ENCODE results near the gene USP34. TPM values are rescaled to one million over a fixed set of nuclear protein-coding genes. Genes with fewer than 3 reads are reported as not detected.

Gene USP34
- total RNA-seq, 1 experiment from 2014 or later = 91.4 TPM

DNA sequence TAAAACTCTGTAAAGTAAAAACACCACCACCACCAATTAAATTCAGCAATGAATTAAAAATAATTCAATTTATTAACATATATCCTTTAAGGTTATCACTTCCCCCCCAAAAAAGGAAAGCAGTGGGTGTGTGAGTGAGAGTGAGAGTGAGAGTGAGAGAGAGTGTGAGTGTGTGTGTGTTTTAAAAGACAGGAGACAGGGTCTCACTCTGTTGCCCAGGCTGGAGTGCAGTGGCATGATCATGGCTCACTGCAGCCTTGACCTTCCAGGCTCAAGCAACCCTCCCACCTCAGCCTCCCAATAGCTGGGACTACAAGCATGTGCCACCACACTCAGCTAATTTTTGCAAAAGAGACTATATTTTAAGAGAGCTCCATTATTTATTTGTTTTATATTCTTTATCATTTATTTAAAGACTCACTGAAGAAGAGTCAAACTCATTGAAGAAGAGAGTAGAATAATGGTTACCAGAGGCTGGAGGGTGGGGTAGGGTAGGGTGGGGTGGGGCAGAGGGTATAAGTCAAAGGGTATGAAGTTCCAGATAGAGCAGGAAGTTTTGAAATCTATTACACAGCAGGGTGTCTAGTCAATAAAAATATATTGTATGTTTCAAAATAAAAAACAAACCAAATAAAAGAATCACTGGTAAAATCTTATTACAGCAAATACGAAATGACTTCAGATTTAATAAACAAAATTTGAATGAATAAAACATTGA lies 187.3 kb downstream of the USP34 start:
- Histone ChIP-seq H3K4me1 (ENCODE audit: control insufficient read depth, insufficient read depth, low read length) (peaks cover 2% of the 10 kb centered on the region; the same call in 1 of the 2 replicates), H3K27ac (ENCODE audit: low read length) (no peak overlapping the region), H3K27me3 (ENCODE audit: control insufficient read depth, insufficient read depth, low read length) (no peaks in the 10 kb centered on the region), H3K36me3 (ENCODE audit: control insufficient read depth, insufficient read depth, low read length) (peaks cover 23% of the 10 kb centered on the region), H3K9me3 (ENCODE audit: control insufficient read depth, insufficient read depth, low read depth, low read length) (no peaks in the 10 kb centered on the region), H3K4me3 (ENCODE audit: low read depth in 2 of 2, low read length in 2 of 2) (no peak overlapping the region)
- BruUV-seq (replicated peaks) = no TSS peak
- CTCF ChIA-PET = no interaction called here
- POLR2A ChIA-PET = no interaction called here
- ATAC-seq (no peak), DNase-seq (ENCODE audit: low read depth, low spot score) (no peak)
- in situ Hi-C loops (cut with HindIII; ENCODE audit: low pct_unique_long_range_greater_than_20kb, low sequenced_read_pairs) = no loop called here
- TF ChIP-seq SIN3A (IDR thresholded peaks at IDR 0.05; ENCODE audit: borderline replicate concordance, insufficient read depth, low read depth, low read length) = no peak
- TF ChIP-seq, protein P1, sequence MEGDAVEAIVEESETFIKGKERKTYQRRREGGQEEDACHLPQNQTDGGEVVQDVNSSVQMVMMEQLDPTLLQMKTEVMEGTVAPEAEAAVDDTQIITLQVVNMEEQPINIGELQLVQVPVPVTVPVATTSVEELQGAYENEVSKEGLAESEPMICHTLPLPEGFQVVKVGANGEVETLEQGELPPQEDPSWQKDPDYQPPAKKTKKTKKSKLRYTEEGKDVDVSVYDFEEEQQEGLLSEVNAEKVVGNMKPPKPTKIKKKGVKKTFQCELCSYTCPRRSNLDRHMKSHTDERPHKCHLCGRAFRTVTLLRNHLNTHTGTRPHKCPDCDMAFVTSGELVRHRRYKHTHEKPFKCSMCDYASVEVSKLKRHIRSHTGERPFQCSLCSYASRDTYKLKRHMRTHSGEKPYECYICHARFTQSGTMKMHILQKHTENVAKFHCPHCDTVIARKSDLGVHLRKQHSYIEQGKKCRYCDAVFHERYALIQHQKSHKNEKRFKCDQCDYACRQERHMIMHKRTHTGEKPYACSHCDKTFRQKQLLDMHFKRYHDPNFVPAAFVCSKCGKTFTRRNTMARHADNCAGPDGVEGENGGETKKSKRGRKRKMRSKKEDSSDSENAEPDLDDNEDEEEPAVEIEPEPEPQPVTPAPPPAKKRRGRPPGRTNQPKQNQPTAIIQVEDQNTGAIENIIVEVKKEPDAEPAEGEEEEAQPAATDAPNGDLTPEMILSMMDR (IDR thresholded peaks at IDR 0.05) = no peak
- TF ChIP-seq, protein P2, sequence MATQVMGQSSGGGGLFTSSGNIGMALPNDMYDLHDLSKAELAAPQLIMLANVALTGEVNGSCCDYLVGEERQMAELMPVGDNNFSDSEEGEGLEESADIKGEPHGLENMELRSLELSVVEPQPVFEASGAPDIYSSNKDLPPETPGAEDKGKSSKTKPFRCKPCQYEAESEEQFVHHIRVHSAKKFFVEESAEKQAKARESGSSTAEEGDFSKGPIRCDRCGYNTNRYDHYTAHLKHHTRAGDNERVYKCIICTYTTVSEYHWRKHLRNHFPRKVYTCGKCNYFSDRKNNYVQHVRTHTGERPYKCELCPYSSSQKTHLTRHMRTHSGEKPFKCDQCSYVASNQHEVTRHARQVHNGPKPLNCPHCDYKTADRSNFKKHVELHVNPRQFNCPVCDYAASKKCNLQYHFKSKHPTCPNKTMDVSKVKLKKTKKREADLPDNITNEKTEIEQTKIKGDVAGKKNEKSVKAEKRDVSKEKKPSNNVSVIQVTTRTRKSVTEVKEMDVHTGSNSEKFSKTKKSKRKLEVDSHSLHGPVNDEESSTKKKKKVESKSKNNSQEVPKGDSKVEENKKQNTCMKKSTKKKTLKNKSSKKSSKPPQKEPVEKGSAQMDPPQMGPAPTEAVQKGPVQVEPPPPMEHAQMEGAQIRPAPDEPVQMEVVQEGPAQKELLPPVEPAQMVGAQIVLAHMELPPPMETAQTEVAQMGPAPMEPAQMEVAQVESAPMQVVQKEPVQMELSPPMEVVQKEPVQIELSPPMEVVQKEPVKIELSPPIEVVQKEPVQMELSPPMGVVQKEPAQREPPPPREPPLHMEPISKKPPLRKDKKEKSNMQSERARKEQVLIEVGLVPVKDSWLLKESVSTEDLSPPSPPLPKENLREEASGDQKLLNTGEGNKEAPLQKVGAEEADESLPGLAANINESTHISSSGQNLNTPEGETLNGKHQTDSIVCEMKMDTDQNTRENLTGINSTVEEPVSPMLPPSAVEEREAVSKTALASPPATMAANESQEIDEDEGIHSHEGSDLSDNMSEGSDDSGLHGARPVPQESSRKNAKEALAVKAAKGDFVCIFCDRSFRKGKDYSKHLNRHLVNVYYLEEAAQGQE (IDR thresholded peaks at IDR 0.05; ENCODE audit: insufficient read depth in 1 of 2, low read depth in 2 of 2, low read length in 1 of 2) = no peak
- TF ChIP-seq POLR2AphosphoS5 (IDR thresholded peaks at IDR 0.05; ENCODE audit: low read depth, low read length) = no peak
- TF ChIP-seq TCF7L2 (IDR thresholded peaks at IDR 0.05; ENCODE audit: low read depth, low read length) = no peak
- intact Hi-C loops (cut with micrococcal nuclease; ENCODE audit: unreplicated experiment) = no loop called here

DNA sequence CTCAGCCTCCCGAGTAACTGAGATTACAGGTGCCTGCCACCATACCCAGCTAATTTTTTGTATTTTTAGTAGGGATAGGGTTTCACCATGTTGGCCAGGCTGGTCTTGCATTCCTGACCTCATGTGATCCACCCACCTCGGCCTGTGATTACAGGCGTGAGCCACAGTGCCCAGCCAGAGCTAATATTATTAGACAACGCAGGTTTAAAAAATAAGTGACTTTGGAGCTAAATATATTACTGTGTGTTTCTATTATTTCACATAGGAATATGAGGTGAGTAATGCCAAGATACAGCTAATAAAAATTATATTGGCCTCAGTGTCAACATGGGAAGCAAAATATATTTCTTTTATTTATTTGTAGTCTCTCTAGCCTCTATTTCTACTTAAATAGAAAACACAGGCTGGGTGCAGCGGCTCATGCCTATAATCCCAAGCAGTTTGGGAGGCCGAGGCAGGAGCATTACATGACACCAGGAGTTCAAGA lies 188.7 kb downstream of the USP34 start:
- intact Hi-C loops (cut with micrococcal nuclease; ENCODE audit: unreplicated experiment) = no loop called here
- Histone ChIP-seq H3K4me3 (ENCODE audit: low read depth in 2 of 2, low read length in 2 of 2) (no peak overlapping the region), H3K36me3 (ENCODE audit: control insufficient read depth, insufficient read depth, low read length) (peaks cover 26% of the 10 kb centered on the region), H3K9me3 (ENCODE audit: control insufficient read depth, insufficient read depth, low read depth, low read length) (no peaks in the 10 kb centered on the region), H3K27ac (ENCODE audit: low read length) (no peak overlapping the region), H3K27me3 (ENCODE audit: control insufficient read depth, insufficient read depth, low read length) (no peaks in the 10 kb centered on the region), H3K4me1 (ENCODE audit: control insufficient read depth, insufficient read depth, low read length) (0 out of 2 replicates have a peak, but pooled peaks cover 2% of the 10 kb centered on the region)
- TF ChIP-seq, protein P2 (IDR thresholded peaks at IDR 0.05; ENCODE audit: insufficient read depth in 1 of 2, low read depth in 2 of 2, low read length in 1 of 2) = no peak
- TF ChIP-seq TCF7L2 (IDR thresholded peaks at IDR 0.05; ENCODE audit: low read depth, low read length) = no peak
- no peak for TF ChIP-seq SIN3A (IDR thresholded peaks at IDR 0.05; ENCODE audit: borderline replicate concordance, insufficient read depth, low read depth, low read length)
- TF ChIP-seq, protein P1 (IDR thresholded peaks at IDR 0.05) = no peak
- TF ChIP-seq POLR2AphosphoS5 (IDR thresholded peaks at IDR 0.05; ENCODE audit: low read depth, low read length) = no peak
- in situ Hi-C loops (cut with HindIII; ENCODE audit: low pct_unique_long_range_greater_than_20kb, low sequenced_read_pairs) = no loop called here
- ChIA-PET POLR2A (no interaction called here), CTCF (no interaction called here)
- DNase-seq (ENCODE audit: low read depth, low spot score) (no peak), ATAC-seq (no peak)
- no TSS peak for BruUV-seq (replicated peaks)
